GM18870 (cell line): Measurements from ENCODE around the gene CAMSAP2.

Experiments
- ATAC-seq: cut with Tn5 transposase; IDR thresholded peaks from one replicate; pipeline ENCODE4 v1.9.1; 2021; ENCODE audit warnings: moderate library complexity; ENCODE audit not compliant: unreplicated experiment

The CAMSAP2 gene

DNA sequence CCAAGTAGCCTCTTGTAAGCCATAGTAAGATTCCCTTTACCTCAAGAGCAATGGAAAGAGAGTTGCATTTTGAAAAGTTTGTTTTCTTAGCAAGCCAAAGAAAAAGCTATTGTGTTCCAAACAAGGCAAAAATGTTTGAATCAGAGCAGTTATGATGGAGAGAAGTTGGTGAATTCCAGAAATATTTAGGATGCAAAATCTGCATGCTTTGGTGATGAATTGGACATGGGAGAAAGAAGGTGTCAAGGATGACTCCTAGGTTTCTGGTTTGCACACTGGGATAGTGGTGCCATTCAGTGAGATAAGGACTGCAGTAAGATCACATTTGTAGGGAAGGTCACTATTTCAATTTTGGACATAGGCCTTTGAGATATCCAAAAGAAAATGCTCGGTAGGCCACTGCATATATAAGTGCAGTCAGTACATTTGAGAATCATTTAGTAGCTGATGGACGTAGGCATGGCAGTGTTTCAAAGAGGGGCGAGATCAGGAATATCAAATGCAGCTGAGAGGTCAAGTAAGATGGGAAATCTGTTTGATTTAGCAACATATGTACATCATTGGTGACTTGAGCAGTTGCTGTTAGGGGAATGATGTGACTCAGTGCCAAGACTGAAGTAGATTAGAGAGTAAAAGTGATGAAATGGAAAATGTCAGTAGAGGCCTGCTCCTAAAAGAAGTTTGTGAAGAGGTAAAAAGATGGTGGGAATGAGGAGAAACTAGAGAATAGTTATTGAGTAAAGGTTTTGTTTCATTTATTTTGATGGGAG, 100.2 kb downstream of the CAMSAP2 start:
- no peak for ATAC-seq

DNA sequence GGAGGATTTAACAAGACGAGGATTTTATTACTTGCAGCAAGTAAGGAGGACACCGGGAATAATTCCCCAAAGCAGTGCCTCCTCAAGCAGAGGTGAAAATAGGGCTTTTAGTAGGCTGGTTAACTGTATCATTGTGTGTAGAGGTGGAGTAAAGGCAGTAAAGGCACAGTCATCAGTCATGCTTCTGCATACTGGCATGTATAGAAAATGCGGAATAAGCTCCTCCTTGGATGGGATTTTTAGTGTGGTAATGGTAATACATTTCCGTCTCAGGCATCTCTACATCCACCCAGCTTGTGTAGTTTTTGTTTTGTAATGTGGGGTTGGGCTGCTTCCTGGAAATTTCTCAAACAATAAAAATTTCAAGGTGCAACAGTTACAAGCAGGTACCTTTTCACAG, 106.7 kb downstream of the CAMSAP2 start:
- no peak for ATAC-seq

GRCh38 chr1:200846398-200846797, 107.7 kb downstream of the CAMSAP2 start:
- no peak for ATAC-seq

DNA sequence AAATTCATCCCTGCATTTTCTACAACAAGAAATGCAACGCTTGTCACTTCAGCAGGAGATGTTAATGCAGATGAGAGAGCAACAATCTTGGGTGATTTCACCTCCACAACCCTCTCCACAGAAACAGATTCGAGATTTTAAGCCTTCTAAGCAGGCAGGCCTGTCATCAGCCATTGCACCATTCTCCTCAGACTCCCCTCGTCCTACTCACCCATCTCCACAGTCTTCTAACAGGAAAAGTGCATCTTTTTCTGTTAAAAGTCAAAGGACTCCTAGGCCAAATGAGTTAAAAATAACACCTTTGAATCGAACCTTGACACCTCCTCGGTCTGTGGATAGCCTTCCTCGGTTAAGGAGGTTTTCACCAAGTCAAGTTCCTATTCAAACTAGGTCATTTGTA, 110.7 kb downstream of the CAMSAP2 start:
- ATAC-seq = no peak

- ATAC-seq = no peak
Measured at GRCh38 chr1:200850554-200850953, 111.9 kb downstream of the CAMSAP2 start.

DNA sequence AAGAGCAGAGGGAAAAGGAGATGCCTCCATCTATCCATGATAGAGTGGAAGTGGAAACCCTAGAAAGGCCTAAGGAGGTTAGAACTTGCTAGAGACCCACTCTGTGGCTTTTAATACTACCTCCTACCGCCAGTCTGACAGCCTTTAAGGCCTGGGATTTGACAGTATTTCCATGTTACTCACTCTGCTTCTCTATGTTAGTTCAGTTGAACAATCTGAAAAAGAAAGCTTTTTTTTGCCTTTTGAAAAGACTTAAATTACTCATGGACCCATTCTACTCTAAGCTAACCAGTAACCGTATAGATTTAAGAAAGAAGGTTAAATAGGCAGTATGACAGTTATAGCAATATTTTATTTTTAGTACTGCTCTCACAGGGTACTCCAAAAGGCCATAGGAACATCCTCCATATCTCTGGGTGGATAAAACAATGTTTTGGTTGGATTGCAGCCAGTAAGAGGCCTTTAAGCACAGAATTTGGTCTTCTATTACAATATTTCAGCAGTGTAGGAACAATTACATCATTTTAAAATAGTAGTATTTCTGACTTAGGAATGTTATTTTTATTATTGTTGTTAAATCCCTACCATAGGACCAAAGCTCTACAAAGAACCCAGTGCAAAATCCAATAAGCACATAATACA, 118.1 kb downstream of the CAMSAP2 start:
- ATAC-seq = no peak

GRCh38 chr1:200857804-200858203, 119.1 kb downstream of the CAMSAP2 start:
- ATAC-seq = no peak

- no peak for ATAC-seq
Measured at GRCh38 chr1:200861937-200862647, 123.4 kb downstream of the CAMSAP2 start.

- no peak for ATAC-seq
Measured at GRCh38 chr1:200862713-200863415, 124.2 kb downstream of the CAMSAP2 start.

- ATAC-seq = no peak
Measured at GRCh38 chr1:200866116-200866515, 127.4 kb downstream of the CAMSAP2 start.

DNA sequence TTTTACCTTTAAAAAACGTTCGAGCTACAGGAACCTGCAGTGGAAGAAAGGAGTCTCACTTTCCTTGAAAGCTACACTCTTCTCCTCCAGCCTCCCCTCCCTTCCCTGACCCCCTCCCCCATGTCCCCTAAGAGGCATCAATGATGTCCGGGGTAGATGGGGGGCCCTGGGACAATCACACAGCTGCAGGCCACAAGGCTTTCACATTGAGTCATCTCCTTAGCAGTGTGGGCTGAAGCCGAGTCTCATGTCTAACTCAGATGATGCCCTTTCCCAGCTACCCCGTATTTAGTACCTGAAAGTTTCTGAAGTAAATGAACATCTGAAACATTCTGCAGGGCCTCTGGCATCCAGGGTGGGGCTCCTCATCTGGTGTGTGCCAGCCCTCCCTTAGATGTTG, 127.8 kb downstream of the CAMSAP2 start:
- peak; percentile 71 for ATAC-seq

DNA sequence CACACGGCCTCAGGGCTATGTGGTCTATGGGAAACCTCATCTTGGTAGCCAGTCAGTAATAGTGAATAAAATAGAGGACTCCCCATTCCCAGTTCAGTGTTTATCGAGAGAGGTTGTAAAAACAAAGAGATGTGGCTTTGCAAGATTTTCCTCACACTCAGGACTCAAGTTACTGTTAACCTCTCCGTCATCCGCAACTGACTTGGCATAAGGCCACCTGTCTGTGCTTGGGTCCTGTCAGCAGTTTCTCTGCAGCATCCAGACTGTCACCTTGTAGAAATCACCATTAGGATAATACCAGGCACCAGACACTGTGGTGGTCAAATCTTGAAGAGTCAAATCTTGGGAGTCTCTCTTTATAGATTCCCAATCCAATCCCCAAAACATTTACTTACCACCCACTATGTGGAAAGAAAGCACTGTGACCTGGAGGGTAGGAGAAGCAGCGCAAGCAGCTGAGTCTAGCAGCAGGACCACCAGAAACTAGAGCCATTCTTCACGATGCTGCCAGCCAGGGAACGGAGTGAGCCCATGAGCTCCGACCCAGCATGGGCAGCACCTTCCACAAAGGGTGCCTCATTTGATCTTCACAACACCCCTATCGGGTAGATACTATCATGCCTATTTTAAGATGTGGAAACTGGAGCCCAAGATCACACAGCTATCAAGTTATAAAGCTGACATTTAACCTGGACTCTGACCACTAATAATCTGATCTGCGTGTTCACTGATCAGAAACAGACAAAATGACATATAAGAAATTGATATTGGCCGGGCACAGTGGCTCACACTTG, 128.5 kb downstream of the CAMSAP2 start:
- peak; percentile 13 for ATAC-seq

- peak; percentile 5 for ATAC-seq
Measured at GRCh38 chr1:200869376-200869752, 130.7 kb downstream of the CAMSAP2 start.

GRCh38 chr1:200869753-200870391, 131.2 kb downstream of the CAMSAP2 start:
- ATAC-seq = peak; percentile 56

DNA sequence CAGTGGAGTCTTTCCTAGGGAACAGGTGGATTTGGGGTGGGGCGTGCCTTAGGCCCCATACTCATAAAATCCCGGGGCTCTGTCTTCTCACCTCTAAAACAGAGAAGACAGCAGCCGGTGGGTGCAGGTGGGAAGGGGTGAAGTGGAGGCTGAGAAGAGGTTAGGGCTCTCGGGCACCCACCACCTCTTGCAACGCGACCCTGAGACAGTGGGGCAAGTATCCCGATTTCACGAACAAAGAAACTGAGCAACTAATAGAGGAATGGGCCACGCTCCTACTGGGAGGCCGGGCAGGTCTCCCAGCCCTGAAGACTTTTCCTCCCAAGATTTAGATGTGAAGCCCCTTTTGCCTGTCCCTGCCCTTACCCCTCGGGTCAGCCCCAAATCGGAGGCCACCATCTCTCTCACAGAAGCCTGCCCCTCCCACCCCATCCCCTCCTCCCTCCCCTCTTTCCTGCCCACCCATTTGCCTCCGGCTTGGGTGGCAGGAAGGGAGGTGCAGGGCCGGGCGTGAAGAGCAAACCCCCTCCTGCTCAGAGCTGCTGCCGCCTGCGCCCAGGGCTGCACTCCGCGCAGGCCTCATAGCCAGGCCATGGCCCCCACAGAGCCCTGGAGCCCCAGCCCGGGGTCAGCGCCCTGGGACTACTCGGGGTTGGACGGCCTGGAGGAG, 133.9 kb downstream of the CAMSAP2 start, which contains the start of gene GPR25:
Gene GPR25, plus strand, starts transcription at position 536 of the 670 bp plus-strand sequence. Its CDS starts 57 bp downstream, at position 593.
- no peak for ATAC-seq

DNA sequence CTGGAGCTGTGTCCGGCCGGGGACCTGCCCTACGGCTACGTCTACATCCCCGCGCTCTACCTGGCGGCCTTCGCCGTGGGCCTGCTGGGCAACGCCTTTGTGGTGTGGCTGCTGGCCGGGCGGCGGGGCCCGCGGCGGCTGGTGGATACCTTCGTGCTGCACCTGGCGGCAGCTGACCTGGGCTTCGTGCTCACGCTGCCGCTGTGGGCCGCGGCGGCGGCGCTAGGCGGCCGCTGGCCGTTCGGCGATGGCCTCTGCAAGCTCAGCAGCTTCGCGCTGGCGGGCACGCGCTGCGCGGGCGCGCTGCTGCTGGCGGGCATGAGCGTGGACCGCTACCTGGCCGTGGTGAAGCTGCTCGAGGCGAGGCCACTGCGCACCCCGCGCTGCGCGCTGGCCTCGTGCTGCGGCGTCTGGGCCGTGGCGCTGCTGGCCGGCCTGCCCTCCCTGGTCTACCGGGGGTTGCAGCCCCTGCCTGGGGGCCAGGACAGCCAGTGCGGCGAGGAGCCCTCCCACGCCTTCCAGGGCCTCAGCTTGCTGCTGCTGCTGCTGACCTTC, 134.5 kb downstream of the CAMSAP2 start:
- no peak for ATAC-seq

GRCh38 chr1:200873671-200874397, 135.1 kb downstream of the CAMSAP2 start:
- ATAC-seq = no peak

- ATAC-seq = no peak
Measured at GRCh38 chr1:200874694-200875093, 136.0 kb downstream of the CAMSAP2 start.
